ENCODE results near the gene RHOG.

GRCh38 chr11:3879216-3879966 lies 38.6 kb upstream of the RHOG start:
- TF ChIP-seq POLR2A (IDR thresholded peaks at IDR 0.05) (no peak), CTCF (IDR thresholded peaks at IDR 0.05 in 4 of 5, conservative IDR thresholded peaks at IDR 0.05 in 1 of 5) (no peak)

All from gastrocnemius medialis (tissue), 4 donors.